ENCODE data around the gene SEC63.
"Not testable (repeated sequence)": the region's sequence is repeated elsewhere in the genome, so short reads cannot be mapped to it uniquely, and the experiment has no call there.

SEC63 gene

GRCh38 chr6:107957909-107958688 lies at the start of gene SEC63:
SEC63 (minus strand) TSS chr6:107958208; CDS start chr6:107958009, 199 bp downstream.
- DNase-seq, result peak; percentile 95

- DNase-seq, result no peak
Measured at GRCh38 chr6:108005961-108006360, 48.0 kb upstream of the SEC63 start.

GRCh38 chr6:108004861-108005260 lies 46.9 kb upstream of the SEC63 start:
- DNase-seq, result no peak

GRCh38 chr6:108002365-108003221 lies 44.6 kb upstream of the SEC63 start:
- DNase-seq, result no peak

- DNase-seq, result no peak
Measured at GRCh38 chr6:108001696-108002231, 43.8 kb upstream of the SEC63 start.

GRCh38 chr6:108000259-108000658 lies 42.3 kb upstream of the SEC63 start:
- DNase-seq, result not testable (repeated sequence)

GRCh38 chr6:107999341-107999740 lies 41.3 kb upstream of the SEC63 start:
- DNase-seq, result no peak

- no peak for DNase-seq
Measured at GRCh38 chr6:107991772-107992550, 34.0 kb upstream of the SEC63 start.

- DNase-seq, result no peak
Measured at GRCh38 chr6:107991061-107991460, 33.1 kb upstream of the SEC63 start.

- DNase-seq, result not testable (repeated sequence)
Measured at GRCh38 chr6:107990587-107990986, 32.6 kb upstream of the SEC63 start.

GRCh38 chr6:107989166-107990094 lies 31.4 kb upstream of the SEC63 start:
- no peak for DNase-seq

GRCh38 chr6:107988570-107988969 lies 30.6 kb upstream of the SEC63 start:
- no peak for DNase-seq

GRCh38 chr6:107987805-107988204 lies 29.8 kb upstream of the SEC63 start:
- no peak for DNase-seq

- no peak for DNase-seq
Measured at GRCh38 chr6:107985701-107986100, 27.7 kb upstream of the SEC63 start.

GRCh38 chr6:107983811-107984210 lies 25.8 kb upstream of the SEC63 start:
- DNase-seq, result no peak

GRCh38 chr6:107982486-107982885 lies 24.5 kb upstream of the SEC63 start:
- DNase-seq, result no peak

GRCh38 chr6:107981695-107982094 lies 23.7 kb upstream of the SEC63 start:
- no peak for DNase-seq

GRCh38 chr6:107977283-107977682 lies 19.3 kb upstream of the SEC63 start:
- no peak for DNase-seq

GRCh38 chr6:107976155-107976783 lies 18.3 kb upstream of the SEC63 start:
- no peak for DNase-seq

GRCh38 chr6:107973594-107973993 lies 15.6 kb upstream of the SEC63 start:
- no peak for DNase-seq

GRCh38 chr6:107972413-107973096 lies 14.5 kb upstream of the SEC63 start:
- no peak for DNase-seq

Measured in RPMI8226 (cell line).